ENCODE results near the gene P3R3URF. TPM values are rescaled to one million over a fixed set of nuclear protein-coding genes. Genes with fewer than 3 reads are reported as not detected.

P3R3URF gene
- total RNA-seq, 1 donor from 2014 or later, result not detected

GRCh38 chr1:46148318-46148717, 28.0 kb downstream of the P3R3URF start:
- Histone ChIP-seq H3K27me3 (no peaks in the 10 kb centered on the region), H3K4me1 (no peaks in the 10 kb centered on the region), H3K36me3 (no peaks in the 10 kb centered on the region), H3F3A (ENCODE audit: low read depth) (no peaks in the 10 kb centered on the region), H3K79me2 (ENCODE audit: low read depth) (no peaks in the 10 kb centered on the region), H3K9me3 (ENCODE audit: low read depth) (no peaks in the 10 kb centered on the region), H3K27ac (no peak overlapping the region), H4K20me1 (ENCODE audit: low read depth) (no peaks in the 10 kb centered on the region), H3K4me2 (no peak overlapping the region), H3K4me3 (no peak overlapping the region), H2AFZ (replicated peaks) (peak overlapping the region; percentile 7), H3K9ac (no peak overlapping the region)
- Mint-ChIP-seq H3K27ac (no peak overlapping the region), H3K4me1 (peaks cover 5% of the 10 kb centered on the region), H3K27me3 (ENCODE audit: insufficient read depth, low read depth) (no peaks in the 10 kb centered on the region), H3K9me3 (no peaks in the 10 kb centered on the region), H3K36me3 (no peaks in the 10 kb centered on the region), H3K4me3 (no peak overlapping the region)
- no peak for TF ChIP-seq CTCF (IDR thresholded peaks at IDR 0.05)
- TF ChIP-seq EZH2 (IDR thresholded peaks at IDR 0.05), result no peak
- TF ChIP-seq EZH2phosphoT487 (IDR thresholded peaks at IDR 0.05), result no peak
- DNase-seq (ENCODE audit: low spot score), result no peak

GRCh38 chr1:46137916-46138315, 38.4 kb downstream of the P3R3URF start:
- H3K4me1 Mint-ChIP-seq, result peaks cover 37% of the 10 kb centered on the region
- TF ChIP-seq EZH2phosphoT487 (IDR thresholded peaks at IDR 0.05), result no peak
- TF ChIP-seq EZH2 (IDR thresholded peaks at IDR 0.05), result no peak
- no peak for TF ChIP-seq CTCF (IDR thresholded peaks at IDR 0.05)
- no peaks in the 10 kb centered on the region for H3K27me3 Mint-ChIP-seq (ENCODE audit: insufficient read depth, low read depth)
- Histone ChIP-seq H3K27ac (no peak overlapping the region), H3K27me3 (no peaks in the 10 kb centered on the region), H3F3A (ENCODE audit: low read depth) (peaks cover 42% of the 10 kb centered on the region), H3K4me2 (no peak overlapping the region), H3K4me1 (peaks cover 42% of the 10 kb centered on the region), H3K4me3 (no peak overlapping the region), H3K9ac (no peak overlapping the region), H3K9me3 (ENCODE audit: low read depth) (no peaks in the 10 kb centered on the region), H3K36me3 (no peaks in the 10 kb centered on the region), H3K79me2 (ENCODE audit: low read depth) (no peaks in the 10 kb centered on the region), H2AFZ (replicated peaks) (no peak overlapping the region), H4K20me1 (ENCODE audit: low read depth) (no peaks in the 10 kb centered on the region)
- no peak for DNase-seq (ENCODE audit: low spot score)
- no peak overlapping the region for H3K27ac Mint-ChIP-seq
- H3K4me3 Mint-ChIP-seq, result no peak overlapping the region
- H3K36me3 Mint-ChIP-seq, result no peaks in the 10 kb centered on the region
- no peaks in the 10 kb centered on the region for H3K9me3 Mint-ChIP-seq

- no peaks in the 10 kb centered on the region for H3K9me3 ChIP-seq (ENCODE audit: low read depth)
- H3K4me1 ChIP-seq, result peaks cover 42% of the 10 kb centered on the region
- H2AFZ ChIP-seq (replicated peaks), result no peak overlapping the region
- Mint-ChIP-seq H3K9me3 (no peaks in the 10 kb centered on the region), H3K27ac (peak overlapping the region; percentile 4), H3K27me3 (ENCODE audit: insufficient read depth, low read depth) (peaks cover 2% of the 10 kb centered on the region), H3K4me3 (peak overlapping the region; percentile 12), H3K36me3 (no peaks in the 10 kb centered on the region), H3K4me1 (peaks cover 37% of the 10 kb centered on the region)
- peak; percentile 46 for DNase-seq (ENCODE audit: low spot score)
- no peaks in the 10 kb centered on the region for H3K36me3 ChIP-seq
- H3K4me2 ChIP-seq, result peak overlapping the region; percentile 61
- no peak overlapping the region for H3K27ac ChIP-seq
- H3K27me3 ChIP-seq, result no peaks in the 10 kb centered on the region
- peak overlapping the region; percentile 4 for H3K4me3 ChIP-seq
- peaks cover 6% of the 10 kb centered on the region for H3K79me2 ChIP-seq (ENCODE audit: low read depth)
- peaks cover 53% of the 10 kb centered on the region for H3F3A ChIP-seq (ENCODE audit: low read depth)
- TF ChIP-seq EZH2phosphoT487 (IDR thresholded peaks at IDR 0.05), result peak; percentile 27
- TF ChIP-seq EZH2 (IDR thresholded peaks at IDR 0.05), result no peak
- no peaks in the 10 kb centered on the region for H4K20me1 ChIP-seq (ENCODE audit: low read depth)
- no peak overlapping the region for H3K9ac ChIP-seq
Observed at GRCh38 chr1:46136711-46137110, 39.6 kb downstream of the P3R3URF start.

GRCh38 chr1:46134660-46135331, 41.5 kb downstream of the P3R3URF start:
- no peak overlapping the region for H2AFZ ChIP-seq (replicated peaks)
- H3K4me2 ChIP-seq, result peak overlapping the region; percentile 83
- H3K27me3 ChIP-seq, result no peaks in the 10 kb centered on the region
- Mint-ChIP-seq H3K27ac (no peak overlapping the region), H3K4me3 (no peak overlapping the region), H3K36me3 (no peaks in the 10 kb centered on the region), H3K4me1 (peaks cover 40% of the 10 kb centered on the region), H3K27me3 (ENCODE audit: insufficient read depth, low read depth) (peaks cover 2% of the 10 kb centered on the region), H3K9me3 (no peaks in the 10 kb centered on the region)
- peaks cover 42% of the 10 kb centered on the region for H3K4me1 ChIP-seq
- H4K20me1 ChIP-seq (ENCODE audit: low read depth), result peaks cover 15% of the 10 kb centered on the region
- no peak for DNase-seq (ENCODE audit: low spot score)
- H3K79me2 ChIP-seq (ENCODE audit: low read depth), result peaks cover 25% of the 10 kb centered on the region
- no peak overlapping the region for H3K4me3 ChIP-seq
- H3F3A ChIP-seq (ENCODE audit: low read depth), result peaks cover 55% of the 10 kb centered on the region
- no peak overlapping the region for H3K27ac ChIP-seq
- TF ChIP-seq EZH2phosphoT487 (IDR thresholded peaks at IDR 0.05) (no peak), EZH2 (IDR thresholded peaks at IDR 0.05) (no peak), CTCF (IDR thresholded peaks at IDR 0.05) (no peak)
- no peaks in the 10 kb centered on the region for H3K9me3 ChIP-seq (ENCODE audit: low read depth)
- no peak overlapping the region for H3K9ac ChIP-seq
- no peaks in the 10 kb centered on the region for H3K36me3 ChIP-seq

Measured in neural progenitor cell (in vitro differentiated cells).